ENCODE measurements around the gene WWC1. TPM values are rescaled to one million over a fixed set of nuclear protein-coding genes. Genes with fewer than 3 reads are reported as not detected.

The WWC1 gene
- total RNA-seq, 2 donors from 2014 or later, result 2.7 to 8.1 TPM

- H3K27me3 ChIP-seq, result no peaks in the 10 kb centered on the region
- H3K4me3 ChIP-seq, result no peak overlapping the region
- no peak for TF ChIP-seq CTCF (IDR thresholded peaks at IDR 0.05)
- H3K36me3 ChIP-seq, result no peaks in the 10 kb centered on the region
- H3K9me3 ChIP-seq, result no peaks in the 10 kb centered on the region
- peaks cover 0 to 12% of the 10 kb centered on the region in 2 donors for H3K4me1 ChIP-seq
- DNase-seq (ENCODE audit: low spot score), result no peak
- H3K27ac ChIP-seq, result no peak overlapping the region
These were observed 155.7 kb downstream of the WWC1 start for GRCh38 chr5:168446983-168447619.

GRCh38 chr5:168447808-168448207, 156.4 kb downstream of the WWC1 start:
- Histone ChIP-seq H3K27me3 (no peaks in the 10 kb centered on the region), H3K4me1 (peaks cover 0 to 12% of the 10 kb centered on the region in 2 donors), H3K36me3 (no peaks in the 10 kb centered on the region), H3K27ac (no peak overlapping the region), H3K4me3 (no peak overlapping the region), H3K9me3 (no peaks in the 10 kb centered on the region)
- DNase-seq (ENCODE audit: low spot score), result no peak
- no peak for TF ChIP-seq CTCF (IDR thresholded peaks at IDR 0.05)

- no peak for DNase-seq (ENCODE audit: low spot score)
- H3K4me3 ChIP-seq, result no peak overlapping the region
- TF ChIP-seq CTCF (IDR thresholded peaks at IDR 0.05), result no peak
- H3K27ac ChIP-seq, result no peak overlapping the region
- no peaks in the 10 kb centered on the region for H3K9me3 ChIP-seq
- no peaks in the 10 kb centered on the region for H3K36me3 ChIP-seq
- no peaks in the 10 kb centered on the region for H3K27me3 ChIP-seq
- peaks cover 0 to 10% of the 10 kb centered on the region in 2 donors for H3K4me1 ChIP-seq
These were observed 157.7 kb downstream of the WWC1 start for GRCh38 chr5:168449166-168449565.

GRCh38 chr5:168451565-168451964, 160.1 kb downstream of the WWC1 start:
- Histone ChIP-seq H3K9me3 (no peaks in the 10 kb centered on the region), H3K4me3 (no peak overlapping the region), H3K4me1 (peaks cover 0 to 6% of the 10 kb centered on the region in 2 donors), H3K36me3 (no peaks in the 10 kb centered on the region), H3K27ac (no peak overlapping the region), H3K27me3 (no peaks in the 10 kb centered on the region)
- DNase-seq (ENCODE audit: low spot score), result no peak
- TF ChIP-seq CTCF (IDR thresholded peaks at IDR 0.05), result no peak

GRCh38 chr5:168455201-168455600, 163.8 kb downstream of the WWC1 start:
- Histone ChIP-seq H3K36me3 (no peaks in the 10 kb centered on the region), H3K9me3 (no peaks in the 10 kb centered on the region), H3K27ac (no peak overlapping the region), H3K27me3 (no peaks in the 10 kb centered on the region), H3K4me1 (no peaks in the 10 kb centered on the region), H3K4me3 (no peak overlapping the region)
- TF ChIP-seq CTCF (IDR thresholded peaks at IDR 0.05), result no peak
- no peak for DNase-seq (ENCODE audit: low spot score)

- no peak overlapping the region for H3K27ac ChIP-seq
- no peak for DNase-seq (ENCODE audit: low spot score)
- TF ChIP-seq CTCF (IDR thresholded peaks at IDR 0.05), result no peak
- no peaks in the 10 kb centered on the region for H3K36me3 ChIP-seq
- H3K27me3 ChIP-seq, result no peaks in the 10 kb centered on the region
- no peaks in the 10 kb centered on the region for H3K9me3 ChIP-seq
- no peak overlapping the region for H3K4me3 ChIP-seq
- no peaks in the 10 kb centered on the region for H3K4me1 ChIP-seq
These were observed 166.1 kb downstream of the WWC1 start for GRCh38 chr5:168457542-168457941.

Measured in right atrium auricular region (tissue), 2 donors.